ENCODE data around the gene SLC2A4. TPM values are rescaled to one million over a fixed set of nuclear protein-coding genes. Genes with fewer than 3 reads are reported as not detected.

The SLC2A4 gene
- total RNA-seq, 6 experiments from 2014 or later, result 0.07 to 0.09 (median 0.09) TPM; not detected in 1

DNA sequence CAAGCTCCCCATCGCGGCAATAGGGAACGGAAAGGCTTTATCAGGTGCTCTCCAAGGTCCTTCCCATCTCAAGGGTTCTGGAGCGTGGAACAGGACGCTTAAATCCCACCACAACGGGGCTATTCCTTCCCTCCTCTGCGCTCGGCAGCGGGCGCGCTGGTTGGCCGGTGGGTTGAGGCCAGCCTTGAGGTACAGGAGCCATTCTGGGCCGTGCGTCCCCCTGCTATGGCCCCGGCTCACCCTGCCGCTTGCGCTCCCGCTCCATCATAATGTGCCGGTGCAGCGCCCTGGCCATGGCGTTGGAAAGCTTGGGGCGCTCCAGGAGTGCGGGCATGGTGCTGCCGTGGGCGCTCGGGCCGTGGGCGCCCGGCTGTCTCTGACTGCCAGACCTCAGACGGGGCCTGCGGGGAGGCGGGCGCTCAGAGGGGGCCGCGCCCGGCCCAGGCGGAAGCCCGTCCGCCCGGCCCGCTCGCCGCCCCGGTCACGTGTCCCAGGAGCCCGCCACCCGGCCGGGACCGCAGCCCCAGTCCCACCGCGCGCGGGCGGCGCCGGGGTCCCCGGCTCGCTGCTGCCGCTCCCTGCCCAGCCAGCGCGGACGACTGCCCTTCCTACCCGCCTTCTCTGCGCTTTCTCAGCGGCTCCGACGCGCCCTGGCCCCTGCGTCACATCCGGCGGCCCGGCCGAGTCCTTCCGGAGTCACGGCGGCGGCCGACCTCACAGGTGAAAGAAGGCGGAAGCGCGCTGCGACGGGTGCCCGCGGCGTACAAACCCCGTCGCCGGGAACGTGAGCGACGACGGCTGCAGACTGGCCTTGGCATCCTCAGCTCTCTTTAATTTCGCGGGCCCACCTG lies 33.4 kb downstream of the SLC2A4 start, which contains the start of gene GPS2:
TSS of gene GPS2 (minus strand) at position 642 of the 851 bp plus-strand sequence. CDS start at position 334, 308 bp downstream.
- H3K36me3 Mint-ChIP-seq (ENCODE audit: low read depth), result peaks cover 52% of the 10 kb centered on the region
- peaks cover 50% of the 10 kb centered on the region for H3K4me1 Mint-ChIP-seq (ENCODE audit: low read depth)
- H3K4me3 Mint-ChIP-seq, result peak within 1 kb of the TSS; percentile 87
- H3K27me3 Mint-ChIP-seq (ENCODE audit: insufficient read depth), result peaks cover 21% of the 10 kb centered on the region
- H3K27ac Mint-ChIP-seq, result peak within 1 kb of the TSS; percentile 78
- peak; percentile 69 for DNase-seq
- TF ChIP-seq, protein P1, sequence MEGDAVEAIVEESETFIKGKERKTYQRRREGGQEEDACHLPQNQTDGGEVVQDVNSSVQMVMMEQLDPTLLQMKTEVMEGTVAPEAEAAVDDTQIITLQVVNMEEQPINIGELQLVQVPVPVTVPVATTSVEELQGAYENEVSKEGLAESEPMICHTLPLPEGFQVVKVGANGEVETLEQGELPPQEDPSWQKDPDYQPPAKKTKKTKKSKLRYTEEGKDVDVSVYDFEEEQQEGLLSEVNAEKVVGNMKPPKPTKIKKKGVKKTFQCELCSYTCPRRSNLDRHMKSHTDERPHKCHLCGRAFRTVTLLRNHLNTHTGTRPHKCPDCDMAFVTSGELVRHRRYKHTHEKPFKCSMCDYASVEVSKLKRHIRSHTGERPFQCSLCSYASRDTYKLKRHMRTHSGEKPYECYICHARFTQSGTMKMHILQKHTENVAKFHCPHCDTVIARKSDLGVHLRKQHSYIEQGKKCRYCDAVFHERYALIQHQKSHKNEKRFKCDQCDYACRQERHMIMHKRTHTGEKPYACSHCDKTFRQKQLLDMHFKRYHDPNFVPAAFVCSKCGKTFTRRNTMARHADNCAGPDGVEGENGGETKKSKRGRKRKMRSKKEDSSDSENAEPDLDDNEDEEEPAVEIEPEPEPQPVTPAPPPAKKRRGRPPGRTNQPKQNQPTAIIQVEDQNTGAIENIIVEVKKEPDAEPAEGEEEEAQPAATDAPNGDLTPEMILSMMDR (IDR thresholded peaks at IDR 0.05), result no peak
- H3K9me3 Mint-ChIP-seq, result no peaks in the 10 kb centered on the region

DNA sequence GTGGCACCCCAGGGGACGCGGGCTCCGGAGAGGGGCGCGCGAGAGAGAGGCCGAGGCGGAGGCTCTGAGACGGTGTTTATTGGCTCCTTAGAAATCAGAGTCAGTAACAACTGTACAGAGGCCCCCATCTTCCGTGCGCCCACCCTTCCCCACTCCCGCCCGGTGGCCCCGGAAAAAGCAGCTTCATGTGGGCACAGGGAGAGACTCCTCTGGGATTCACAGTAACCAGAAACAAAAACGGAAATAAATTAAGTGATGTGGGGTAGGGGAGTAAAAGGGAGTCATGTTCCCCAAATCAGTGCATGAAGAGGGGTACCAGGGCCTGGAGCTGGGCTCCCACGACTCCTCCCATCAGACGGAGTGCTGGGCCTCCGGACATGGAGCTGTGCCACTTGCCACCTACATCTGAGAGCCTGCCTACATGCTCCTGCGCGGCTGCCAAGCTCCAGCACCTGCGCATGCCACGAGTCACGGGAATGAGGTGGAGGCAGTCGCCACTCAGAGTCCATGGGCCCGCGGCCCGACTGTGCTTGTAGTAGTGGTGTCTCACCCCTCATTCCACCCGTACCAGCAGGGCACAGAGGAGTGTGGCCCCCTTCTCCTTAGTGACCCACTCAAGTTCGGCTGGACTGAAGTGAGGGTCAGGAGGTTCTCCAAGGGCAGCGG lies 34.2 kb downstream of the SLC2A4 start:
- peak overlapping the region; percentile 87 for H3K4me3 Mint-ChIP-seq
- H3K36me3 Mint-ChIP-seq (ENCODE audit: low read depth), result peaks cover 45% of the 10 kb centered on the region
- TF ChIP-seq, protein P1 (IDR thresholded peaks at IDR 0.05), result no peak
- peak overlapping the region; percentile 74 for H3K27ac Mint-ChIP-seq
- no peak for DNase-seq
- H3K27me3 Mint-ChIP-seq (ENCODE audit: insufficient read depth), result peaks cover 17% of the 10 kb centered on the region
- no peaks in the 10 kb centered on the region for H3K9me3 Mint-ChIP-seq
- H3K4me1 Mint-ChIP-seq (ENCODE audit: low read depth), result peaks cover 43% of the 10 kb centered on the region

DNA sequence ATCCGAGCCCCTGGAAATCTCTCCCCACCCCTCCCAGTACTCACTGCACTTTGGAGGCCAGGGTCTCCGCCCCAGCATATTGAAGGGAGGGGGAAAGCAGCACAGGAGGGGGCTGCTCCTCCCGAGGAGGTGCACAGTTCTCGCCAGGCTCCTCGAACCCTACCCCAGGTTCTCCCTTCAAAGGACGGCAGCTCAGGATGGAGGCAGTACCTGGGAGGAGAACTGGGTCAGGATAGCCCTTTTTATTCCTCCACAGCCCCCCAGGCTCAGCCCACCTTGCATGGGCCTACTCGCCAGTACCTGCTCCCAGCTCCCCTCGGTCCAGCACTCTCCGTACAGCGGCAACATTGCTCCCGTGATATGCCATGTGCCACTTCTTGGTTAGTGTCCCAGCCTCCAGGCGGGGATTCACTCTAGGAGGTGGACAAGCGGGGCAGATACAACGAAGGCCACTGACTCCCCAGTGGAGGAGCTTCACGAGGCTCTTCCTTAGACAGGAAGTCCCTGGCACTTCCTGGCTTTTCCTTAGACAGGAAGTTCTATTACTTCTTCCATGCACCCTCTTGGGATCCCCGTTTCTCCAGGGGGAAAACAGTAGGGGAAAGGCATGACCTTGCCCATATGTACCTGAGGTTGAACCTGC lies 35.8 kb downstream of the SLC2A4 start:
- H3K9me3 Mint-ChIP-seq, result no peaks in the 10 kb centered on the region
- TF ChIP-seq, protein P1 (IDR thresholded peaks at IDR 0.05), result no peak
- H3K27ac Mint-ChIP-seq, result no peak overlapping the region
- H3K27me3 Mint-ChIP-seq (ENCODE audit: insufficient read depth), result peaks cover 17% of the 10 kb centered on the region
- H3K4me3 Mint-ChIP-seq, result no peak overlapping the region
- DNase-seq, result no peak
- H3K4me1 Mint-ChIP-seq (ENCODE audit: low read depth), result peaks cover 30% of the 10 kb centered on the region
- peaks cover 42% of the 10 kb centered on the region for H3K36me3 Mint-ChIP-seq (ENCODE audit: low read depth)

DNA sequence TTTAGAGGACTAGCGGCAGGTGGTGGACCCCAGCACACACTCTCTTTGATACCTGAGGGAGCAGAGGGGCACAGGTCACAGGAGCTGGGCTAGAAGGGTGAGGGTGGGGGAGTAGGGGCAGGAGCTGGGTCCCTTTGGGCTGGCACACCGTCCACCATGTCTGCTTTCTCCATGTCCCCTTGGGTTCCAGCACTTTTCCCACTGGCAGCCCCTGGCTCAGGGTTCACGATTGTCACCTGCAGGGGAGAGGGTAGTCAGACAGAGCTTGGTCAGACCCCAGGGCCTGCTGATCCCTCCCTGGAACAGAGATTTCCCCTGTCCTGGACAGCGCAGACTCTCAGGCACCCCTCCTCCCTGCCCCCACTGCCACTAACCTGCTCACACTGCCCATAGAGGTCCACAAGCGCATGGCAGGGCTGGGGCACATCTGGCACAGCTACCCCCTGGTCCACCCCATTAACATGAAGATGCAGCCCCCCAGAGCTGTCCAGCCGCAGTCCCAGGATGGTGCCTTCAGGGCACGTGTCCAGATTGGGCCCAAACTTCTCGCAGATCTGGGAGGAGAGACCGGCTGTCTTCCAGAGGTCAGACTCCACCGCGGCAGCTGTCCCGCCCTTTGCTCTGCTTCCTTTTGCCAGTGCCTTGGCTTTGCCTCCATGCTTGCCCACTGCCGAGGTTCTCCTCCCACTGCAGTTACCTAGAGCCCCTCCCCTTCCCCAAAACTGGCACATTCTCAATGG lies 36.8 kb downstream of the SLC2A4 start:
- Mint-ChIP-seq H3K4me1 (ENCODE audit: low read depth) (peaks cover 20% of the 10 kb centered on the region), H3K4me3 (no peak overlapping the region), H3K9me3 (no peaks in the 10 kb centered on the region), H3K36me3 (ENCODE audit: low read depth) (peaks cover 32% of the 10 kb centered on the region), H3K27ac (no peak overlapping the region), H3K27me3 (ENCODE audit: insufficient read depth) (peaks cover 11% of the 10 kb centered on the region)
- no peak for DNase-seq
- TF ChIP-seq, protein P1 (IDR thresholded peaks at IDR 0.05), result no peak

DNA sequence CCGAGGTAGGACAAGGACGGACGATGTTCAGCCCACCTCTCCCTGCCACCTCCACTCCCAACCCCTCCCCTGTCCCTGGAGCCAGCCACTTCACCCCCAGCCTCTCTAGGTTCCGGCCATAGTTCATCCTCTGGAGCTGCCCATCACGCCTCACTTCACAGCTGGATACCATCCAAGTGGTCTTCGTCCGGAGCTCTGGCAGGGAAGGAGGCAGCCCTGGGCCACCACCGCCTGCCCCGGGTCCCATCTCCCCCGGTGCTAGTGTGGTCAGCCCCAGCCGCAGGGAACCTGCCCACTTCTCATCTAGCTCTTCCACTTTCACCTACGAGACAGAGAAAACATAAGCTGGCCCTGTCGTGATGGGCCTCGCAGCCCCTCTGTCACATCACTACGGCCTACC lies 39.9 kb downstream of the SLC2A4 start:
- DNase-seq, result no peak
- TF ChIP-seq, protein P1 (IDR thresholded peaks at IDR 0.05), result no peak
- H3K27me3 Mint-ChIP-seq (ENCODE audit: insufficient read depth), result peaks cover 1% of the 10 kb centered on the region; the same call in 1 of the 2 replicates

More for the DNA sequence above, 39.9 kb downstream of the SLC2A4 start:
- Mint-ChIP-seq H3K4me3 (no peak overlapping the region), H3K27ac (no peak overlapping the region), H3K9me3 (no peaks in the 10 kb centered on the region), H3K4me1 (ENCODE audit: low read depth) (peaks cover 1% of the 10 kb centered on the region; the same call in 1 of the 2 replicates), H3K36me3 (ENCODE audit: low read depth) (peaks cover 11% of the 10 kb centered on the region)

Measured in HFFc6 (cell line).